NCI-H2171 (cell line): ENCODE measurements around the gene CYP26B1.

Experiments
- DNase-seq: peaks from one replicate; lab custom pipeline; 2025; lab: John Stamatoyannopoulos, UW

Gene CYP26B1

GRCh38 chr2:72129681-72130340, 17.9 kb downstream of the CYP26B1 start:
- DNase-seq = no peak

DNA sequence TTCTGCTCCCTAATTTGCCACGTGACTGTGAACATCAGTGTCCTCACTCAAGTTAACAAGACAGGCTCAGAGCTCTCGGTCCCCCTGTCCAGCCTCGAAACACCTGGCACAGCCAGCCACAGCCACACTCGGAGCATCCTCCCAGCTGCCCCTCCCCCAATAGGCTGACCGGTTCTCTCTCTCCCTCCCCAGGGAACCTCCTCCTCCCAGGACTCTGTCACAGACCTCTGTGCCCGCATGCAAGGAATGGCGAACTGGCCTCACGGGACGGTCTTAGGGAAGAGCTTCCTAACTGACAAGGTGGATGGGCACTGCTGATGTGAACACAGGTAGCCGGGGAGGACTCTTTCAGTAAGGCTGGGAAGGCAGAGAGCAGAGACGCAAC, 18.8 kb downstream of the CYP26B1 start:
- DNase-seq = no peak

GRCh38 chr2:72128059-72128842, 19.4 kb downstream of the CYP26B1 start:
- no peak for DNase-seq

DNA sequence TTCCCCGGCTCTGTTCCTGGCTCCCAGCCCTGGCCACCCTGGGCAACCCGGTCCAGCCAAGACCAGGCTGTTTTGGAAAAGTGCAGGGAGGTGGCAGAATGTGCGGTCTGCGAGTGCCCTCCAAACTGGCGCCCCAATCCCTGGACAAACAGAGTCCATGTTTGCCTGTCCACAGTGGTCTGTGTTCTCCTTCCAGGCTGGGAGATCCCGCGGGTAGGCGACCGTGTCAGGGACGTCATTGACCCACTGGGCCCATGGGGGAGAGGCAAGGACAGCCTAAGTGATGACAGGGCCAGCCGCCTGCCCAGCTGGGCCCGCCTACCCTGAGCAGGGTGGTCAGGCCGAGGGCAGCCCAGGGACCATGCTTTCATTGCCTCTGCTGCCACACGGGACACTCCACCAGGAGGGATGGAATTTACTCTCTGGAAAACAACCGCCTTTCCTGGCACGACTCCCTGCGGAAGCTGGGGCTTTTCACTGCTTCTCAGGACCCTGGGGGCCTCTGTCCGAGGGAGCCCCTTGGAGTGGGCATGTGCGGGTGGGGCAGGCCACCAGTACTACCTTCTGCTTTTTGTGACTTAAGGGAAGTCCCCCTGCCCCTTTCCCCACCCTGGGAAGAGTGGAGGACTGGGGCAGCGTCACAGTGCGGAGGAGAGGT, 20.1 kb downstream of the CYP26B1 start:
- DNase-seq = no peak

DNA sequence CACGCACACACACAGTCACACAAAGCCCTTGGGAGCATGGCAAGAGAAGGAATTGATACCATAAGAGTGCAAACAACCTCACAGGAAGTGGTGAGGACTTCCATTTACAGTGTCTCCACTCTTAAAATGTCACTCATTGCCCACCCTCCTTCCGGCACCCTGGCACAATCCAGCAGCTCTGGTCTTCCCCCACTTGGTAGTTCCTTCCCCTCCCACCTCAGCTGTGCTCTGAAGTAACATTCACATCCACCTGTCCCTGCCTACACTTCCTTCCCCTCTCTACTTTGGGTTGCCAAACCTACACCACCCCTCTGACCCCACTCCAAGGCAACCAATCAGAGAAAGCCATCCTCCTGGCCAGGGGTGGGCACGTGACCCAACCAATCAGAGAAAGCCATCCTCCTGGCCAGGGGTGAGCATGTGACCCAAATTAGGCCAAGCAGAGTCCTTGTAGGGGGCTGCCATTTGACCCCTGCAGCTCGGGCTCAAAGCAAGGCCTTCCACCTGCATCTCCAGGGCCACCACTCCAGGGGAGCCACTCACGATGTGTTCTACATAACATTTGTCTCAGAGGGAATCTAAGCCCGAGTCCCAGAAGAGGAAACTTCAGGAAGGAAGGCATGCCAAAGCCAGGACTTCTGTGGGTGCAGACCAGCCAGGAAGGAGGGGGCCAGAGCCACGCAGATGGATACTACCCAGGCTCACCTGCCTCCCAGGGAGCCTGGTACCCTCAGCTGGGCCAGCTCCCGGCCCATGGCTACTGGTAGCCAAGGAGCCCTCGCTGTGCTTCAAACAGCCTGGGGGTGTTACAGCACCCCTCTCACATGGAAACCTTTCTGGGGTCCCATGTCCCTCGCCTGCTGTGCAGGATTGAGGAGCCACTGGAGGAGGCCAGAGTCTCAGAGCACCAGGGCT, 21.2 kb downstream of the CYP26B1 start:
- DNase-seq = no peak

- DNase-seq = no peak
These were observed 23.3 kb downstream of the CYP26B1 start for GRCh38 chr2:72124376-72124775.

DNA sequence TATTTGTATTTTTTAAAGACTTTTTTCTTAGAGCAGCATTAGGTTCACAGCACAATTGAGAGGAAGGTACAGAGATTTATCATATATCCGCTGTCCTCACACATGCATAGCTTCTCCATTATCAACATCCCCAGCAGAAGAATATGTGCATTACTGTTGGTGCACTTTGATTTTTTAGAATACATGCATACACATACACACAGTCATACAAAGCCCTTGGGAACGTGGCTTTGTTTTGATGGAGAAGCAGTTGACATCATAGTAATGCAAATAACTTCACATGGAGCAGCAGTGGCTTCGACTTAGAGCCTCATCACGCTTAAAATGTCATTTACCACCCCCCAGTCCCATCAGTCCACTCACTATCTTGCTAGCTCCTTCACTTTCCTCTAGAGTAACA, 26.5 kb downstream of the CYP26B1 start:
- DNase-seq = no peak

GRCh38 chr2:72118951-72119350, 28.7 kb downstream of the CYP26B1 start:
- no peak for DNase-seq

- no peak for DNase-seq
These were observed 29.3 kb downstream of the CYP26B1 start for GRCh38 chr2:72118386-72118785.

DNA sequence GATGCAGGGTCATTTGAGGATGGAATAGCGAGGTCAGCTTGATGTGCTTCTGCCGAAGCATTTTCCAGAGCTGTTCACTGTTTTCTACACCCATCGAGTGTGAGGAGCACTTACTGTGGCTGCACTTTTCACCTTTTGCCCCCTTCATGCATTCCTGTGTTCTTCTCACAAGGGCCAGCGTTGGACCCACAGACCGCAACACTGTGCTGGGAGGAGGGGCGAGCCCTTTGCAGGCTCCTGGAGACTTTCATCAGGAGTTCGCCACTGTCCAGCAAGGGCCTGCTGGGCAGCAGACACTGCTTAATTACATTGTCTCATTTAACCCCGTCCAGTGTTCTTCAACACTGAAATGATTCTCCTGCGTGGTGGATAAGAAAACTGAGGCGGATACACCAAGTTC, 29.9 kb downstream of the CYP26B1 start:
- no peak for DNase-seq

GRCh38 chr2:72117029-72117428, 30.6 kb downstream of the CYP26B1 start:
- DNase-seq = no peak

GRCh38 chr2:72116081-72116533, 31.6 kb downstream of the CYP26B1 start:
- DNase-seq = no peak

DNA sequence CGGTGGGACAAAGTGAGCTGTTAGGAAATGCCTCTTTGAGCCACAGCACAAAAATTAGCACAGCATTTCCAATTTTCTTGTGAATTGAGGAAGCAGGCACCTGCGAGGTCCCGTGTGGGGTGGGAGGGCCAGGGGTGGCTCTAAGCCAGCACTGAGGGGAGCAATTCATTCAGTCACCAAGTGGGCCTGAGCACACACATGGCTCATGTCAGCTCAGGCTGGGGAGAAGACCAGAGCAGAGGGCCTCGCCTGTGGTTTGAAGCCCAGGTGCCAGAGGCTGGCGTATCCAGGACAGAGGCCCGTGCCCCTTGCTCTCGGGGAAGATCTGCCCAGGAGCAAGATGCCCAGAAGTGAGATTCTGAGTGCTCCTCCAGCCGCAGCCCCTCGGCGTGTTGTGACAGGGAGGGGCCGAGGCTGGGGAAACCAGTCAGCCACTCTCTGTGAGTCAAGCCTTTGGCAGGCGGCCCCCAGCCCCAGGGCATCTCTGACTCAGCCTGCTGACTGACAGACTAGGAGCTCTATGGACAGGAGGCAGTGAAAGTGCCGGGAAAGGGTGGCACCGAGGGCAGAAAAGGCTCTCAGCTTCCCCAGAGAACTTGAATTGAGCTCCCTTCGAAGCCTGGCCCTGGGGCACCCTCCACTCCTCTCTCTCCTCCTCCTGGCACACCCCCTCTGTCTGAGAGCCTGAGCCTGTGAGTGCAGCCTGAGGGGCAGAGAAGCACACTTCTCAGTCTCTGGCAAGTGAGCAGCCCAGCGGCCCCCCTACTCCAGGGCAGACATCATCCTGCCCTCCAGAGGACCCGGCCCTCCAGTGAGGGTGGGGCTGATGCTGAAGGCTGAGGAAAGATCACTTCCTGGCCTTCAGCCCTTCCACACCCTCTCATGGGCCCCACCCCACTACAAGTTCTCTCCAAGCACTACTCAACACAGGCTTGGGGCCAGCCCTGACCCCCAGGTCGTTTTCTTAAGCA, 32.3 kb downstream of the CYP26B1 start:
- no peak for DNase-seq

- no peak for DNase-seq
These were observed 33.0 kb downstream of the CYP26B1 start for GRCh38 chr2:72114693-72115051.

GRCh38 chr2:72113847-72114692, 33.6 kb downstream of the CYP26B1 start:
- DNase-seq = no peak

GRCh38 chr2:72112981-72113846, 34.4 kb downstream of the CYP26B1 start:
- DNase-seq = no peak

DNA sequence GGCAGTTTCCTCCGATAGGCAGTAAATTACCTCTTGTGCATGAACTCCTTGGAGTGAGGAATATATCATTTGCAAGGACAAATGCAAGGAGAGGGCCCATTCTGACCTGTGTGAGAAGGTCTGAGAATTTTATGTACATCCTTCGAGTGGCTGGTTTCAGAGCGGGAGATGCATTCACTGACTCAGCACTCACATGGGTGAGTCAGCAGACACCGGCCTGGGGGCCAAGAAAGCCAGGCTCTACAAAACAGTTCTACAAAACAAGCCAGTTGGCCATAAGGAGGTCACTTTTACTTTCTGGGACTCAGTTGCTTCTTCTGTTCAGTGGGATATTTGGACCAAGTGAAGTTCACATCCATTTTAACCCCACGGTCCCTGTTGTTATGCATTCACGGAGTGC, 35.3 kb downstream of the CYP26B1 start:
- no peak for DNase-seq

DNA sequence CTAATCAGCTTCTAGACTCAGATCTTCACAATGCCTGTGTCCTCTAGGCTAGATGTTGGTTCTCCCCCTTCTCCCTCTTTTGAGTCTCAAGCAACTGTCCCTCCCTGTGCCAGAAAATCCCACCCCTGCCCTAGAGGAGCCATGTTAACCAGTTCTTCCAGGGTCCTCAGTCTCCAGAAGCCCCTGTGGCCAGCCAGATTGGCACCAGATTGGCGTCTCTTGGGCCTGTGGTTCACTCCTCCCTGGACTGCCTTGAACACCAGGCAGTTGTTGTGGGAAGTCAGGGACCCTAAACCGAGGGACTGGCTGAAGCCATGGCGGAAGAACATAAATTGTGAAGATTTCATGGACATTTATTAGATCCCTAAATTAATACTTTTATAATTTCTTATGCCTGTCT, 36.6 kb downstream of the CYP26B1 start:
- no peak for DNase-seq

DNA sequence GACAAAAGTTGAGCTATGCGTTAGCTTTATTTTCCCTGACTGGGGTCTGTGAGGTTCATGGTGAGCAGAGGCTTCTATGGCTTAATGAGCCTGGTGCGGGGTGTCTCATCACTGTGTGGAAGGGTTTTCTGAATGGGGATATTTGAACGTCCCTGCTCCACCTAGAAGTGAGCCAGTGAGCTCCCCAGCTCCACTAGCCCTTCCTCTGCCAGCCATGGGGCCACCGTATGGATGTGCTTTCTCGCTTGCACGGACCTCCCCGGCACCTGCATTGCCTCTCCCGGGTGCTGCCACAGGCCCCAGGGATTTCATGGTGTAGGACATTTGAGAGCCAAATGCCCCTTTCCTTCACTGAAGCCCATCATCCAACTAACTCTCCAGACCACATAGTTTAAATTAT, 37.8 kb downstream of the CYP26B1 start:
- DNase-seq = no peak
